GM19043 (cell line): ENCODE data around the gene BACH2.
"Not testable (repeated sequence)": the region's sequence is repeated elsewhere in the genome, so short reads cannot be mapped to it uniquely, and the experiment has no call there.

Experiments
- ATAC-seq: cut with Tn5 transposase; IDR thresholded peaks from one replicate; pipeline ENCODE4 v1.9.1; 2021; ENCODE audit warnings: low read depth; ENCODE audit not compliant: unreplicated experiment

BACH2 gene

GRCh38 chr6:90079560-90080490 is 216.8 kb downstream of the BACH2 start:
- ATAC-seq: no peak

GRCh38 chr6:90078513-90079289 is 217.9 kb downstream of the BACH2 start:
- ATAC-seq: no peak

GRCh38 chr6:90076511-90077415 is 219.9 kb downstream of the BACH2 start:
- ATAC-seq: no peak

- ATAC-seq: no peak
Measured at GRCh38 chr6:90074161-90074850, 222.3 kb downstream of the BACH2 start.

- no peak for ATAC-seq
Measured at GRCh38 chr6:90072935-90073464, 223.6 kb downstream of the BACH2 start.

- ATAC-seq: no peak
Measured at GRCh38 chr6:90072501-90072900, 224.1 kb downstream of the BACH2 start.

GRCh38 chr6:90068703-90069523 is 227.7 kb downstream of the BACH2 start:
- no peak for ATAC-seq

GRCh38 chr6:90068264-90068663 is 228.4 kb downstream of the BACH2 start:
- no peak for ATAC-seq

GRCh38 chr6:90066697-90067096 is 229.9 kb downstream of the BACH2 start:
- no peak for ATAC-seq

GRCh38 chr6:90065173-90065572 is 231.5 kb downstream of the BACH2 start:
- no peak for ATAC-seq

- ATAC-seq: no peak
Measured at GRCh38 chr6:90062667-90063066, 234.0 kb downstream of the BACH2 start.

GRCh38 chr6:90062051-90062450 is 234.6 kb downstream of the BACH2 start:
- no peak for ATAC-seq

- ATAC-seq: not testable (repeated sequence)
Measured at GRCh38 chr6:90059178-90059577, 237.5 kb downstream of the BACH2 start.

- ATAC-seq: not testable (repeated sequence)
Measured at GRCh38 chr6:90055924-90056323, 240.7 kb downstream of the BACH2 start.

GRCh38 chr6:90054193-90054592 is 242.4 kb downstream of the BACH2 start:
- ATAC-seq: not testable (repeated sequence)

GRCh38 chr6:90053614-90054013 is 243.0 kb downstream of the BACH2 start:
- ATAC-seq: no peak

- ATAC-seq: no peak
Measured at GRCh38 chr6:90049295-90049694, 247.3 kb downstream of the BACH2 start.

- ATAC-seq: no peak
Measured at GRCh38 chr6:90048206-90048967, 248.3 kb downstream of the BACH2 start.
